Neural progenitor cell (in vitro differentiated cells): ENCODE results near the gene COG6.

ENCODE experiments used
- EZH2 ChIP-seq: fragments of 200-600 bp; sonication (generic); IDR thresholded peaks from 2 replicates; pipeline ENCODE4 v1.6.1; 2017; ENCODE audit warnings: antibody characterized with exemption, mild to moderate bottlenecking, moderate library complexity
- EZH2phosphoT487 ChIP-seq: fragments of 200-600 bp; sonication (generic); IDR thresholded peaks from 2 replicates; pipeline ENCODE4 v1.6.1; 2017; ENCODE audit warnings: antibody characterized with exemption
- TF ChIP-seq, protein P1 (sequence below): fragments of 200-600 bp; sonication (generic); IDR thresholded peaks from 2 replicates; pipeline ENCODE4 v1.5.1; 2017; ENCODE audit warnings: antibody characterized with exemption, mild to moderate bottlenecking

- TF ChIP-seq, protein P1, sequence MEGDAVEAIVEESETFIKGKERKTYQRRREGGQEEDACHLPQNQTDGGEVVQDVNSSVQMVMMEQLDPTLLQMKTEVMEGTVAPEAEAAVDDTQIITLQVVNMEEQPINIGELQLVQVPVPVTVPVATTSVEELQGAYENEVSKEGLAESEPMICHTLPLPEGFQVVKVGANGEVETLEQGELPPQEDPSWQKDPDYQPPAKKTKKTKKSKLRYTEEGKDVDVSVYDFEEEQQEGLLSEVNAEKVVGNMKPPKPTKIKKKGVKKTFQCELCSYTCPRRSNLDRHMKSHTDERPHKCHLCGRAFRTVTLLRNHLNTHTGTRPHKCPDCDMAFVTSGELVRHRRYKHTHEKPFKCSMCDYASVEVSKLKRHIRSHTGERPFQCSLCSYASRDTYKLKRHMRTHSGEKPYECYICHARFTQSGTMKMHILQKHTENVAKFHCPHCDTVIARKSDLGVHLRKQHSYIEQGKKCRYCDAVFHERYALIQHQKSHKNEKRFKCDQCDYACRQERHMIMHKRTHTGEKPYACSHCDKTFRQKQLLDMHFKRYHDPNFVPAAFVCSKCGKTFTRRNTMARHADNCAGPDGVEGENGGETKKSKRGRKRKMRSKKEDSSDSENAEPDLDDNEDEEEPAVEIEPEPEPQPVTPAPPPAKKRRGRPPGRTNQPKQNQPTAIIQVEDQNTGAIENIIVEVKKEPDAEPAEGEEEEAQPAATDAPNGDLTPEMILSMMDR = no peak
- TF ChIP-seq EZH2 (no peak), EZH2phosphoT487 (no peak)
These were observed 105.1 kb downstream of the COG6 start for GRCh38 chr13:39760521-39760920.
